A549 treated with Mapracorat at 1 μM for 4 hours (cell line): ENCODE data around the gene GPR82. TPM values are rescaled to one million over a fixed set of nuclear protein-coding genes. Genes with fewer than 3 reads are reported as not detected.

Experiments used
- total RNA-seq: library from RNA; stranded (reverse); fragments of 200-300 nt; extraction: Qiagen RNA extraction; gene quantifications from 5 replicates; pipeline ENCODE4 v1.2.3, GENCODE V29; 2022

The GPR82 gene, protein sequence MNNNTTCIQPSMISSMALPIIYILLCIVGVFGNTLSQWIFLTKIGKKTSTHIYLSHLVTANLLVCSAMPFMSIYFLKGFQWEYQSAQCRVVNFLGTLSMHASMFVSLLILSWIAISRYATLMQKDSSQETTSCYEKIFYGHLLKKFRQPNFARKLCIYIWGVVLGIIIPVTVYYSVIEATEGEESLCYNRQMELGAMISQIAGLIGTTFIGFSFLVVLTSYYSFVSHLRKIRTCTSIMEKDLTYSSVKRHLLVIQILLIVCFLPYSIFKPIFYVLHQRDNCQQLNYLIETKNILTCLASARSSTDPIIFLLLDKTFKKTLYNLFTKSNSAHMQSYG
- not detected in 5 replicates for total RNA-seq

DNA sequence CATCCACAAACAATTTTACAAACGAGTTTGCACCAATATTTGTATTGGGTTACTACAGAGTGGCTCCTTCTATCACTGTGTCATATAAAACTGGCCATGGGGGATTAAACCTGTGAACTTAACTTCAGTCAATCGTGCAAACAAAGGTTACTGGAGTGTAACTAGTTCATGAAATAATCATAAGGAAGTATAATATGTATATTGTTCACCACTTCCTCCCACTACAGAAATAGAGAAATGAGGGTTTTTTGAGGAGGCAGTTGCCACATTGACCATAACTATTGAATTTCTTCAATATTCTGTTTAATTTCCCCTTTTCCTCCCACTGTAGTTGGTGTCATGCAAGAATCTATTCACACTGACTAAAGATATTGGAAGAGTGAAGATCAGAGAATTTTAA, at the start of gene GPR82:
GPR82 (plus strand) TSS at position 356 of the 400 bp plus-strand sequence. CDS start 2,846 bp downstream, outside the sequence.

DNA sequence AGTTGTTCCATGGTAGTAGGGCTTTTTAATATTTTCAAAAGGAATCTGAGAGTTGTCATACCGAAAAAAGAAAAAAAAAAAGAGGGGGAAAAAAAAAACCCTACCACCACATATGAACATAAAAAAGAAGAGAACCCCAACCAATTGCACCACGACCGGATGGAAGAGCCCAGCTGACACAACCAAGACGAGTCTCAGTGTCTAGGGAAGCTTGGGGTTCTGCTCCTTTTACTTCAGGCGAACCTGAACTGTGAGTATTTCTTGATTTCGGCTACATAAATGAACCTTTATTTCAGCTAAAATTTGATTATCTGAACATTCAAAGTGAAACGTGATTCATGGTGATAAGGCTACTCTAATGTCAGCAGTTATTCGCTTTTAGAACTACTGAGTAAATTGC, 35.1 kb upstream of the GPR82 start, which contains the start of gene GPR34:
GPR34 (plus strand) TSS at position 139 of the 400 bp plus-strand sequence. CDS start 6,661 bp downstream, outside the sequence.

Other genes with a start within 250 kb of the GPR82 start
- gene GPR34, start 35.2 kb upstream of the GPR82 start, total RNA-seq: 0.11 TPM in 1 of 5 replicates, not detected in the others
- 17.8 to 23.1 TPM (median 20.3 TPM) in 5 replicates for gene CASK, start 199.4 kb downstream of the GPR82 start, total RNA-seq